GM19463 (cell line): ENCODE results near the gene FAM193B.
"Not testable (repeated sequence)": the region's sequence is repeated elsewhere in the genome, so short reads cannot be mapped to it uniquely, and the experiment has no call there.

ENCODE experiments used
- ATAC-seq: cut with Tn5 transposase; IDR thresholded peaks from one replicate; pipeline ENCODE4 v1.9.1; 2021; ENCODE audit warnings: mild to moderate bottlenecking, moderate library complexity; ENCODE audit not compliant: unreplicated experiment

Gene FAM193B

DNA sequence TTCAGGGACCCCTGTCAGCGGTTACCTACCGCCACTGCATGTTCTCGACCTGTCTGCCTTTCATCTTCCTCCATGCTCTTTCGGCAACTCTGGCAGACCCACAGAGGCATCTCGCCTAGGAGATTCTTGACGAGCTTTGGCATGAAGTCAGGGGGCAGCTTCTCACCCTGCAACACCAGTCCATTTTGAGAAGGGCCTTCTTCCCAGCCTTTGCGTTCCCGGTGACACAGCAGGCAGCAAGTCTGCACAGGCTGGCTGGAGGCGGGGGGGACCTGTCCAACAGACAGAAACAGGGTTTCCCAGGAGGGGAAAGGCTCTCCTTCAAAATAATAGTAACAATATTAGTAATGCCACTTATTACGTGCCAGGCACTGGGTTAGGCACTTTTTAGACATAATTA lies 15.5 kb downstream of the FAM193B start:
- no peak for ATAC-seq

DNA sequence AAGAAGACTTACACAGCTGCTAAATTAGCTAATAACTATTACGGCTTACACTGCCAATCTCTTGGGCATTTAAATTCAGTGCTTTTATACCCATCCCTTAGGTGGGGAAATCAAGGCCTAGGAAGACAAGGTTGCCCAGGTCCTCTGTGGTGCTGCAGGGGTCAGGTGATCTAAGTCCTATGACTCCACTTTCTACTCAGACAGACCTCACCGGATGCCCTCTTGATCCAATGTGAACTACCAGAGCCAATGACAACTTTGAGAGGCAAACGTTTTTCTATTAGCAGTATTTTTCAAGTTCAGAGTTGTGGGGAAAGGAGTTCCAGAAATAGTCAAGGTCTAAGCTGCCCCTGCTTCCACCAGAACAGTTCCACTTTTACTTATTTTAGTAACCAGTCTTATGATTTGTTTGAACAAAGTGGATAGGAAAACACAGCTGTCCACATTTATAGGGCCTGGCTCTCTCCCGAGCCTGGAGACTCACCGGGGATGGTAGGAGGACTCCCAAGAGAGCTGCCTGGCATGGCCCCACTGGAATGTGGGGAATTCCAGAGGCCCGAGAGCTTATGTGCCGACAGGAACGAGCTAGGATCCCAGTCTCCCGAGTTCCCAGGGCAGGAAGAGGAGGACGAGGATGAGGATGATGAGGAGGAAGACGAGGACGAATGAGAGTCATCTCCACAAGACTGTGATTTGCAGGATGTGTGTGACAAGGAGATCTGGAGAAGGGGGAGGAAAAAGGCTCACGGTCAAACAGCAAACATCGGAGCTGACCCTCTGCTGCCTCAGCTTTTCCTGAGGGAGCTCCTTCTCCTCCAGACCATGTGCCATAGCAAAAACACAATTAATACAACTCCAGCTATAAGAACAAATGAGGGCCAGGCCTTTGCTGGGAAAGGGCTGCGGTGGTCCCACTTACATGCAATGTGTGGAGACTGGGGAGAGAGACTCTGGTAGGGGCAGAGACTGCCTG lies 16.7 kb downstream of the FAM193B start:
- ATAC-seq, result no peak

DNA sequence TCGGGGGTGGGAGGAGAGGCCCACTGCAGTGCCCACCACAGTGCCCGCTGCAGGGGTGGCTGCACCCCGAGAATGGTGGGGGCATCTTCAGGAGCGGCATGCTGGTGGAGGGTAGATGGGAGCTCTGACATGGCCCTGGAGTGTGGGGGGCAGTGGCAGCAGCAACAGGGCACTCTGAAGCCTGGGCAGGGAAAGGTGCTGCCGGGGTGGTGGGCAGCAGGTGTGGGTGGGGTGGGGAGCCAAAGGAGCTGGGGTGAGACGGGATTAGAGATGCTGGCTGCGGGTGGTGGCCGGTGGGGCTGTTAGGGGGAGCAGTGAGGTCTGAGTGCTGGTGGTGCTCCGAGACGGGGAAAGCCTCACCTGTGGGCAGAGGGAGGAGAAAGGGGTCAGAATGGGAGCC lies 18.0 kb downstream of the FAM193B start:
- no peak for ATAC-seq

DNA sequence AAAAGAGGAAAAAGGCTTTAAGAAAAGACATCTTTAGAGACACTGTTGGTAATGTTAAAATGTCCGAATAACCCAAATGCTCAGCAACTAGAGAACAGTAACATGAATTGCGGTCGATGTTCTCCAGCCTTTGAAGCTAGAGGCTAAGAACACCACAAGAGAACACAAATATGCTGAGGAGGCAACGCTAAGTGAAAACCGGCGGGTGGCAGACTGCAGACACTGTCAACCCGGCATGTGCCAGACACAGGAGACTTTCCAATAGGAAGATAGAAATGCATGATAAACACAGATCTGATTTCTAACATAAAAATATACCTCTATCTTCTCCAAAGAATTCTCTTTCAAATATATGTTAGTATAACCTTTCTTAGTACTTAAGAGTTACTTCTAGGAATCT lies 19.2 kb downstream of the FAM193B start:
- ATAC-seq, result no peak

DNA sequence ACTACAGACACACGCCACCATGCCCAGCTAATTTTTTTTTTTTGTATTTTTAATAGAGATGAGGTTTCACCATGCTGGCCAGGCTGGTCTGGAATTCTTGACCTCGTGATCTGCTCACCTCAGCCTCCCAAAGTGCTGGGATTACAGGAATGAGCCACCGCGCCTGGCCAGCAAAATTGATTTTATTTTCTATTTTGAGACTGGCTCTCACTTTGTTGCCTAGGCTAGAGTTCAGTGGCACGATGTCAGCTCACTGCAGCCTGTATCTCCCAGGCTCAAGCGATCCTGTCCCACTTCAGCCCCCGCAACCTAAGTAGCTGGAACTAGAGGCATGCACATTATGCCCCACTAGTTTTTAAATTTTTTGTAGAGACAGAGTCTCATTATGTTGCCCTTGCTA lies 19.9 kb downstream of the FAM193B start:
- ATAC-seq, result not testable (repeated sequence)

DNA sequence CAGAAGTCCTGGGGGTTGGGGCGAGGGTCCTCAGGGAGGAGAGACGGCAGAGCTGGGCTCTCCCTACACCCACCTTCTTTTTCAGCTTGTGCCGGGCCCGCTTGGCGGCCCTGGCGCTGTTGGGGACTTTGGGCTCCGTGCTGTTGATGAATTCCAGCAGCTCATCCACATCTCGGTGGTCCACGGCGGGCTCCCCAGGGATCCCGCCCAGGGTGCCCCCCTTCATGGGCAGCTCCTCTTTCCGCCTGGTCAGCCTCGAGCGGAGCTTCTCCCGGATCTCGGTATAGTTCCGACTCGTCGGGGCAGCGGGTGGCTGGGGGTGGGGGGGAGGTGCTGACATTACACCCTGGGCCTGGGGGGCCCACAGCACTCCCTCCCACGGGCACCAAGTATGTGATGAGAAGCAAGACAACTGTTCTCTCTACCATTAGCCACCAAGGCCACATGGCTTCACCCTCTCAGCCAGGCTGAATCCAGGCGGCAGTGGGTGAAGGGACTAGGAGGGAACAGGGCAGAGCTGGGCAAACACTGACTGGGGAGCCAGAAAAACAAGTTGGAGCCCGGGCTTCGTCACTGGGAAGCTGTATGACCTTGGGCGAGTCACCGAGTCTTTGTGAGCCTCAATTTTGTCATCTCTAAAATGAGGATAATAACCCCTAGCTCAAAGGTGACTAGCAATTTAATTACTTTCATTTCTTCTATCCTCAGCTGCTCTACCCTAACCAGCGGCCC lies 23.0 kb downstream of the FAM193B start:
- ATAC-seq, result no peak

DNA sequence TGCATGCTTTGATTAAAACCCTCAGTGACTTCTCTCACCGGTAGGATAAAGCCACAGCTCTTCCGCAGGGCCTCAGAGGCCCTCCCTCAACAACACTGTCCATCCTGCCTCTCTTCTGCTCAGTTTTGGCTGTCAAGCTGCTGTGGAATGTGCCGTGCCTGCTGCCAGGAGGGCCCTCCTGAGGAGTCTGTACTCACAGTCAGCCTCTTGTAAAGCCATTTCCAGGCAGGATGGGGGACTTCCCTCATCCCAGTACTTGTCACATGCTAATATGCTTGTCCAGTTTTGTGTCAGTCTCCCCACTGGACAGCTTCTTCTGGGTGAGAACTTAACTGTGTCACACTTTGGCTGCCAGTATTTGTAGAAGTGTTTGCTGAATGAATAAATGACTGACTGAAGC lies 23.7 kb downstream of the FAM193B start:
- ATAC-seq, result no peak

DNA sequence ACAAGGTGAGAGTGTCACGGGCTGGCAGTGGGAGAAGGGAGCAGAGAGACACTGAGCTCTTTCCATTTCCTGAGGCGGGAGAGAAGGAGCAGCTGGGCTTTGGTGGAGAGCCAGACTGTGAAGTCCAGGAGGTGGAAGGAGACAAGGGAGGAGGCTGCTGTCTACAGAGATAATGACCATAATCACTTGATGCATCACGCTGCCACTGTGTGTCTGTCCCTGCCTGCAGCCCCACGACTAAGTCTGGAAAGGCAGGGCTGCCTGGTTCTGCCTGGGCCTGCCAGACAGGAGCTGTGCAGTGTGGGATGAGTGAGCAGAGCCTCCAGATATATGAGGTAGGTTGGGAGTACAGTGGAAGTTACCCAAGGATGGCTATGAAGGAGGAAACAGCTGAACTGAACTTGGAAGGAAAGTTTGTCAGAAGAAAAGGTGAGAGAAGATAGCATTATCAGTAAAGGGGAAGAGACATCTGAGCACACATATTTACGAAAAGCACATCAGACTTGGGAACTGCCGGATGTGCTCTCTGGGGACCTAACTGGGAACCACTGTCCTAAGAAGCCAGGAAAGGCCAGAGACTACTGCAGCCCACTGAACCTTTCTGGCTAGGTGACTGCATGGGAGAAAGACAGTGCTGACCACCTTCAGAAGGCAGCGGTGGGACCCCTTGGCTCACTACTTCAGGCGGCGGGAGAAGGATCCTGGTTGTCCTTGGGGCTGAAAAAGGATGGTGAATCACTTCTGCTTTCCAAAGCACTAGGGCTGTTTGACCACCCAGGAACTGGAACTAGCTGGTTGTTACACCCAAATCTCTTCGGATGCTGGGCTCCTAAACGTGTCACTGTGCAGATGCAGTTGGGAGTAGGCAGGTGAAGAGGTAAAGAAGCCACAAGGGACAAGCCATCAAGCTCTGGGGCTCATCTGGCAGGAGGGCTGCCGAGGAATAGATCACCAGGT lies 24.8 kb downstream of the FAM193B start:
- ATAC-seq, result no peak

DNA sequence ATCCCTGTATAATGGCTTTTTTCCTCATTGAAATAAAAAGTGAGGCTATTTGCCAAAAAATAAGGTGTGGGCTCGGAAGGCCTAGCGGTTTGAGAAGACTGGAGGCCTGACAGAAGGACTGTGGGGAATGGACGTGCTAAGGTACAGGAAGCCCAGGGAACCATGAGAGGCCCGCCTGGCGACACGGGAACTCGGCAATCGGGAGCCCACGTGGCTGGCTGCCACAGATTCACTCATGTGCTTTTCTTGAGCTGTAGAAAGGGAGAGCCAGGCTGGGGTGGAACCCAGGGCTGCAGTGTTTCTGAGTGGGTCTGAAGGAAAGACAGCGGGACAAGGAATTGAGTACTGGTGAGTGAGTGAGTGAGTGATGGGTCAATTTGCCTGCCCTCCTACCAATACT lies 25.7 kb downstream of the FAM193B start:
- no peak for ATAC-seq

DNA sequence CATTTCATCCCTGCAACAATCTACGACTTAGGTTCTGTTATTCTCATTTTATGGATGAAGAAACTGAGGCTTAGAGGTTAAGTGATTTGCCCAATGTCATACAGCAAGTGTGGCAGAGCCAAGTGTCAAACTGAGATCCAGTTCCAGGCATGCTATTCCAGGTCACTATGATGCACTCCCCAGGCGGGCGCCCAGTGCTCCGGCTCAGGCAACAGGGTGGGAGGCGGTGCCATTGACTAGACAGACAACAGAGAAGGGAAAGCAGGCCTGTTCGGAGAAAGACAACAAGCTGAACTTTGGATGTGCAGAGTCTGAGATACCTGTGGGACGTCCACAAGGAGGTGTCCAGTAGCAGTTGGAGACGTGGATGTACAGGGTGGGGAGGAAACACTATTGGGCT lies 26.8 kb downstream of the FAM193B start:
- ATAC-seq, result no peak

DNA sequence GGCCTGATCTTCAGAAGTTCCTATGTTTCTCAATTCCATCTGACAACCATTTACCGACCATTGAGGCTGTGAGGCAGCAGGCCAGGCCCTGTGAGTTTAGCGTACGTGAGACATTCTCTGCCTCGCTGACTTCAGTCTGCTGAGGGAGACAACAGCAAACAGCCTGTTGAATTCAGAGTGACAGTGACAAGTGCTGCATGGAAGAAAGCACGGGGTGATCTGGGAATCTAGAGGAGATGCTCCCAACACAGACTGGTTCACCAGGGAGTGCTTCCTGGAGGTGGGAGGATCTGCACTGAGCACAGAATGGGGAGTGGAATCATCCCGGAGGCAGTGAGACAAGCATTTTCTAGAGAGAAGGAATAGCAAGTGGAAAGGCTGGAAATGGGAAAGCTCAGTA lies 27.6 kb downstream of the FAM193B start:
- ATAC-seq, result no peak

DNA sequence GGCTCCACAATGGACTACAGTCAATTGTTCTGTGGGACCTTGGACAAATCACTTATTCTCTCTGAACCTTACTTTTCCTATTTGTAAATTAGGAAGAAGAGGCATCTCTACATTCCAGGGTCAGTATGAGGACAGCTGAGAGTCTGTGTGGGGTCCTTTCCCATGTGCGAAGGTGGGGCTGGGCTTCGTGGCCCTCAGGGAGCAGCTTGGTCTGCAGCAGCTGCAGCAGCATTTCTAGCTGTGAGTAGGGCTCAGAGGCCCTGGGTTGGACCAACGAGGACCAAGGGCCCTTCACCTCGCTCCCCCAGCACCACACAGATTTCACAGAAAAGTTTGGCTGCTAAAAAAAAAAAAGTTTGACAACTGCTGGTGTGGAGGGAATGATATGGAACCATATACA lies 28.2 kb downstream of the FAM193B start:
- ATAC-seq, result no peak

DNA sequence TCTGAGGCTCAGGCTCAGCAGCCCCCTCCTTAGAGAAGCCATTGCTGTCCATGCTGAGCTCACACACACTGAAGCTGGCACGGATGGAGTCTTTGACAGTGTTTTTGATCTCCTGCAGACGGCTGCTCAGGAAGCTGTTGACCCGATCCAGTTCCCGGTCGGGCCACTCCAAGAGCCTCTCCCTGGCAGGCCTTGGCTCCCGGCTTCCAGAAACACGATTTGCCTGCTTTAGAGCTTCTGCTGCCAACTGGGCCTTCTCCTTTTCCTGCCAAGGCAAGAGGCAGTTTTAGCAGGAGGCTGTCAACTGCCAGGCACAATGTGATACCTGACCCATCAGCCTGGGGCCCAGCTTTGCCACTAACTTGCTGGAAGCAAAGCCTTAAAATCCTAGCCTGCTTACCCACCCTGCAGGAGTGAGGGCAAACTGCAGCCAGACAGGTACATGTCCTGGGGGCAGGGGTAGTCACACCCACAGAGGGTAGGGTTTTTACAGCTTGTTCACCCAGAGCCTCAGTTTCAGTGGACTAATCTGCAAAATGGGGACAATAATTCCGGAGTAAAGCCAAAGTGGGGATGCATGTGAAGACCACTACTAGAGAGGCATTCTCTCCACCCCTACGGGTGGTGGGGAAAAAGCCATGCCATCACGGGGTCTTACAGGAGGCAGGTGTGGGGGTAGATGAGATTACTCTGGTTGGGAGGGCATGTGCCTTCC lies 29.3 kb downstream of the FAM193B start:
- no peak for ATAC-seq

DNA sequence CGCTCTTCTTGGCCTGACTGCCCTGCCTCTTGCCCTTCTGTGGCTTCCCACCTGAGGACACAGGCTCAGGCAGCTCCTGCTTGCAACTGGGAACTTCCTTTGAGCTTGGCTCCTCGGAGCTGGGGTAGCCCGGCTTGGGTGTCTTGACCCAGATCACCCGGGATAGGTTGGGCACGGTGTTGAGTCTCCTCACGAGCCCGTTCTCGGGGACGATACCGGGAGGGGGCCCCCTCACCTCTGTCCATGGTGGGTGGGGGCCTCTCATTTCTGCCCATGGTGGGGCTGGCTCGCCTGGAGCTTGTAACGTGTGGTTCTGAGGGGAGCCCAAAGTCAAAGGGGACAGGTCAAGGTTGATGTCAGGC lies 29.8 kb downstream of the FAM193B start:
- ATAC-seq, result no peak

DNA sequence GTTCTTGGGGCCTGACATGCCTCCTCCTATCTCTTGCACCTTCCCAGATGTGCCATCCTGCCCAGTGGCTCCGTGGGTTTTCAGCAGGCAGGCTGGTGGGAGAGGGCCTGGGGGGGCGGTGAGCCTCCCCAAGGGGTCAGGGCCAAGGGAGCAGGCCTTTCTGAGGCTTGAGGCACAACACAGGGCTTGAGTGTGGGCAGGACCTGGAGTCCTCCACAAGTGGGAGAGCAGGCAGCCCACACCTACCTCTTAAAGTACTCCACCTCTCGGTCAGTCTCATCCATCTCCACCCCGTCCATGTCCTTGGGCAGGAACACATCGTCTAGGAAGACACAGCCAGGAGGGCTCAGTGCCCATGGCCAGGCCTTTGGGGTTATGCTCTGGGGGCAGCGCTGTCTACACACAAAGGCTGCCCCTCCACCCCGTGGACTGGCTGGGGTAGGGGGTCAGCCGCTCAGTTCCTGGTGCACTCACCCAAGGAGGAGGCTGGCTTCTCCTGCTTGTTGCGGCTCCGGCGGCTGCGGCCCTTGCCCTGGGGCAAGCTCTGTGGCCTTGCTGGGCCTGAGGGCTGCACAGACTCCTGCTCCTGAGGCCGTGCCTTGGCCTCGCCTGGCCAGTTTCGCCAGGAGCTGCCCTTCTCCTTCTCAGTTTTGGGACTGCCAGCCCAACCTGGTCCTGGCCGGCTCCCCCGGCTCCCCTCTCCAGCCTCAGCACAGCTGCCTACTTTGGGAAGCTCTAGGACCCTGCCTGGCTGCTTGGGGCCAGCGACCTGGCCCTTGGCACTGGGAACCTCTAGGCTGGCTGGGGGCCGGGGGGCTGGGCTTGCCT lies 30.4 kb downstream of the FAM193B start:
- no peak for ATAC-seq

DNA sequence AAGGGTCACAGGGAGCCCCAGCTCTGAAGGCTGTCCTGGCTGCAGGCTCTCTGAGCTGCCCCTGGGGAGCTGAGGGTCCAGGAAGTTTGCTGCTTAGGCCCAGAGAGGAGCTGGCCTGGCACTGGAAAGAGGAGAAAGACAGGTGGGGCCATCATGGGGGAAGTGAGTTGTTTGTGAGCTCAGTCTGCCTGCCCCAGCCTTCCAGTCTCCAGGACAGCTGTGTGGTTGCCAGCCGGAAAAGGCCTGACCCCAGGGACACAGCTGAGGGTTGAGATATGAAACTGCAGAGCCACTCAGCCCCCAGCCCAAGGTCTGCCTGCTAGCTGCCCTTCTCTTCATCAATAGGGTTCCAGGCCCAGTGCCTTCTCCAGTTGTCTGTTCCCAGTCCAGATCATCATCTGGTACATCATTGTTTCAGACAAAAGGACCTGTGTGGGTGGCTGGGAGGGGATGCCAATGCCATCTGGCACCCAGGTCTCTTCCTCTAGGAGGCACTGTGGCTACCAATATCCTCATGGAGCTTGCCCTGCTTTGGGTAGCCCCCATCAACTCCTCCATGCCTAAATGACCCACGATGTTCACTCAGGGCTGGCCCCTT lies 33.3 kb downstream of the FAM193B start:
- no peak for ATAC-seq

DNA sequence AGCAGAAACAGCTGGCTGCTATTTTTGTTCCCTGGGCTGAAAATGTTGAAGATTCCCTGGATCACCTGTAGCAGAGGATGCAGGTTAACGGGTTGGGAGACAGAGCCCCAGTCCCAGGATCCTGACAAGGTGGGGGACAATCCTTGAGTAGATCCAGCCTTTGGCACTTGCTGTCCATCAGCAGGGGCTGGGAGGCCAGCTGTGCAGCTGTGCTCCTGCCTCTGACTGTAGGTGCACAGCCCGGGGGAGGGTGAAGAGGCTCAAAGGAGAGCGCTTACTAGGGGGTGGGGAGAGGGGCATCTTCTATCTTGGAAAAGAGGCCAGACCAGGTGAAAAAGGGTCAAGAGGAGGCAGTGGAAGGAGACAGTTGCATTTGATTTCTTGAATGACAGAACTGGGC lies 34.1 kb downstream of the FAM193B start:
- ATAC-seq, result no peak

DNA sequence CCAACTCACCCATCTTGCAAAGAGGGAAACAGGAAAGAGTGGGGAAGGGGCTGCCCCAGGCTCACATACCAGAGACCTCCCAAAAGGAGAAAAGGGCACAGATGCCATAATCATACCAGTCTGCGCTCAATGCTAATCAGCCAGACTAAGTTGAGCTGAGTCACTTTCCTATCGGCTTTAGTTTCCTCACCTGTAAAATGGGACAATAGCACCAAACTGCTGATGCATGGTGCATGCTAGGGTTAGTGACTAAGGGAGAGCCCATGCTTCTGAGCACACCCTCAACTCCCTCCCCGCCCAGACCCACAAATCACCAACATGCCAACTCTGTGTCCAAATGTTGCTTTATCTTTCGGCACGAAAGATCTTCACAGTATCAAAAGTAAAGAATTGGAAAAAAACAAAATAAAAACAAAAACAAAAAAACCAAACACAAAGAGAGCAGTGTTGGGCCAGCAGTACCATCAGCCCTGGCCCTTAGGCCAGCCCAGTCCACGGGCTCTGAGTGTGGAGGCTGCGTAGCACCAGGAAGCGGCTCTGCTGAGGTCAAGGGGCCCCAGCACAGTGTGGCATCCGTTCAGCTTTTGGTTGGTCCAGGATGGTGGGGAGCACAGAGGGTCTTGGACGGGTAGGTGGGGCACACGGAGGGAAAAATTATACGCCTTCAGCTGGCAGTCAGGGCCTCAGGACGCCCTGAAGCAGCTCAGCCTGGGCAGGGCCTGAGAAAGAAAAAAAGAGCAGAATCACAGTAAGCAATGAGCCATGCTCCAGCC lies 34.7 kb downstream of the FAM193B start:
- no peak for ATAC-seq
